Esophagus squamous epithelium (tissue), 5 donors: ENCODE results near the gene CHI3L2. TPM values are rescaled to one million over a fixed set of nuclear protein-coding genes. Genes with fewer than 3 reads are reported as not detected.

ENCODE experiments used
- DNase-seq: peaks from one replicate; lab custom pipeline; 2025; lab: John Stamatoyannopoulos, UW
- H3K27ac ChIP-seq, 4 donors: fragments of 200-600 bp; sonication (generic); one replicate each; pipeline ENCODE4 v1.5.1; 2016 to 2019; ENCODE audit warnings: mild to moderate bottlenecking in 1 of 4
- H3K27me3 ChIP-seq, 4 donors: fragments of 200-600 bp; sonication (generic); 1 replicate in 3 of 4; 2 replicates in 1 of 4; pipeline versions ENCODE4 v1.5.1 to v1.6.0; 2017 to 2021; ENCODE audit warnings: antibody characterized with exemption in 1 of 4
- H3K36me3 ChIP-seq, 3 donors: fragments of 200-600 bp; sonication (generic); one replicate each; pipeline ENCODE4 v1.5.1; 2016 to 2019
- H3K4me1 ChIP-seq, 3 donors: fragments of 200-600 bp; sonication (generic); one replicate each; pipeline ENCODE4 v1.5.1; 2017 to 2019
- H3K4me3 ChIP-seq, 4 donors: fragments of 200-600 bp; sonication (generic); 1 replicate in 3 of 4; 2 replicates in 1 of 4; pipeline ENCODE4 v1.5.1; 2016 to 2019; ENCODE audit warnings: mild to moderate bottlenecking in 2 of 4, moderate library complexity in 1 of 4
- H3K9me3 ChIP-seq, 3 donors: fragments of 200-600 bp; sonication (generic); one replicate each; pipeline ENCODE4 v1.5.1; 2016 to 2019
- POLR2A ChIP-seq, 4 donors: fragments of 450-650 bp; IDR thresholded peaks; one replicate each; pipeline ENCODE4 v1.6.1; 2017; ENCODE audit warnings: antibody characterized with exemption in 4 of 4, mild to moderate bottlenecking in 4 of 4, moderate library complexity in 3 of 4
- WGBS, 2 donors: methylation state at CpG; one replicate each; pipeline ENCODE4 v1.1.5; 2018; 5-methylcytosine and 5-hydroxymethylcytosine counted together
- intact Hi-C: fragments of 100-400 bp; cut with DNase I; formaldehyde crosslinking; loops from one replicate; pipeline ENCODE4 v1.15.0; 2022
- total RNA-seq, 4 donors: library from RNA; depleted of rRNA; stranded (reverse); fragments of >200 nt; gene quantifications; one replicate each; pipeline ENCODE4 v1.1.0, GENCODE V29; 2016
- TF ChIP-seq, protein P1 (sequence below), 6 experiments: fragments of 450-650 bp in 4 of 6; fragments of 200-600 bp in 2 of 6; sonication (generic) in 2 of 6; IDR thresholded peaks; one replicate each; pipeline ENCODE4 v1.5.1; 2016 to 2019; ENCODE audit warnings: antibody characterized with exemption in 6 of 6, mild to moderate bottlenecking in 4 of 6, moderate library complexity in 4 of 6
- donor health status: DM: yes; HTN: yes; CAD: no.

CHI3L2 gene
- total RNA-seq, 4 donors from 2014 or later, result 0.57 to 42.4 (median 1.8) TPM

DNA sequence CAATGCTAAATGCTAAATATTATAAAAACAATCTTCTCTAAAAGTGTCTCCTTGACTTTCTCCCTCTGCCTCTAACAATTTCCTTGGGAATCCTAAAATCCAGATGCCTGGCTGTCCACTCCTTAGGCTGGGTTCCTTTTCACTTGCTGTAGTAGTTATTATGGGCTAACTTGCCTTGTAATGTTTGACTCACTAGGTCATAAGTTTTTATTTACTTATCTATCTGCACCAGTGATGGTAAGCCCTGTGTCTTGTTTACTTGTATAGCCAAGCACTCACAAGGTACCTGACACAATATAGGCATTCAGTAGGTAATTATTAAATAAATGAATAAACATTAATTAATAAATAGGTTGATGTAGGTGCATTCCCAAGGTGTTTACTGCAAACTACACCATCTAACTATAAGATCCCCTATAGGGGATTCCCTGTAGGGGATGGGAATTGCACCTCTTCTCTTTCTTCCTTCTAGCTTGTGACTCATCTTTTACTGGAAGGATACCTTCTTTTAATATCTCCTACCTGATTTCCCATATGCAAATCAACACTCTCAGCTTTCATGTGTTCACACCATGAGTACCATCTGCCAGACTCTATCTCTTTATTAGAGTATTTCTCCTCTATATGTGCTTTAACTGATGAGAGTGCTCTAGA, 48.4 kb downstream of the CHI3L2 start:
- H3K27ac ChIP-seq, result no peak overlapping the region
- H3K9me3 ChIP-seq, result no peaks in the 10 kb centered on the region
- H3K36me3 ChIP-seq, result no peaks in the 10 kb centered on the region
- no peak for DNase-seq
- TF ChIP-seq POLR2A (IDR thresholded peaks at IDR 0.05), result no peak
- TF ChIP-seq, protein P1, sequence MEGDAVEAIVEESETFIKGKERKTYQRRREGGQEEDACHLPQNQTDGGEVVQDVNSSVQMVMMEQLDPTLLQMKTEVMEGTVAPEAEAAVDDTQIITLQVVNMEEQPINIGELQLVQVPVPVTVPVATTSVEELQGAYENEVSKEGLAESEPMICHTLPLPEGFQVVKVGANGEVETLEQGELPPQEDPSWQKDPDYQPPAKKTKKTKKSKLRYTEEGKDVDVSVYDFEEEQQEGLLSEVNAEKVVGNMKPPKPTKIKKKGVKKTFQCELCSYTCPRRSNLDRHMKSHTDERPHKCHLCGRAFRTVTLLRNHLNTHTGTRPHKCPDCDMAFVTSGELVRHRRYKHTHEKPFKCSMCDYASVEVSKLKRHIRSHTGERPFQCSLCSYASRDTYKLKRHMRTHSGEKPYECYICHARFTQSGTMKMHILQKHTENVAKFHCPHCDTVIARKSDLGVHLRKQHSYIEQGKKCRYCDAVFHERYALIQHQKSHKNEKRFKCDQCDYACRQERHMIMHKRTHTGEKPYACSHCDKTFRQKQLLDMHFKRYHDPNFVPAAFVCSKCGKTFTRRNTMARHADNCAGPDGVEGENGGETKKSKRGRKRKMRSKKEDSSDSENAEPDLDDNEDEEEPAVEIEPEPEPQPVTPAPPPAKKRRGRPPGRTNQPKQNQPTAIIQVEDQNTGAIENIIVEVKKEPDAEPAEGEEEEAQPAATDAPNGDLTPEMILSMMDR (IDR thresholded peaks at IDR 0.05), result no peak
- intact Hi-C loops, result no loop called here
- H3K4me1 ChIP-seq, result peaks cover 0 to 6% (median 4%) of the 10 kb centered on the region in 3 donors
- H3K4me3 ChIP-seq, result no peak overlapping the region
- H3K27me3 ChIP-seq, result peaks cover 2 to 23% (median 4%) of the 10 kb centered on the region in 4 donors

DNA sequence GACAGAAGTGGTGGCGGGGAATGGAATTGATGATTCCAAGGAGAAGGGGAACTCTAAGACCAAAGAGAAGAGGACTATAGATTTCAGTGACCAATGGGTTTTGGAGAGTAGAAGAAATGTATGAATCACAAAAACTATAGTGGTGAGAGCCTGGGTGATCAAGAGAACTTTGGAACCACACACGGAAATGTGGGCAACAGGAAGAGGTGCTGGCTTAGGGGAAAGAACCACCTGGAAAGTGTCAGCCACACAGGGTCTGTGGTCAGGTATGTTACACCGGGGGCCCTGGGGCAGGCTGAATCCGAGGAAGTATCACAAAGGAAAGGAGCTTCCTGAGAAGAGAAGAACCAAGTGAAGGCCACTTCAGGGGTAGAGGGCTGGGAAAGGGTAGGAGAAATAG, 51.6 kb downstream of the CHI3L2 start:
- no peak overlapping the region for H3K4me3 ChIP-seq
- no peaks in the 10 kb centered on the region for H3K36me3 ChIP-seq
- no peak for DNase-seq
- intact Hi-C loops, result no loop called here
- no peaks in the 10 kb centered on the region for H3K9me3 ChIP-seq
- no peak overlapping the region for H3K27ac ChIP-seq
- TF ChIP-seq, protein P1 (IDR thresholded peaks at IDR 0.05), result no peak
- no peak for TF ChIP-seq POLR2A (IDR thresholded peaks at IDR 0.05)
- H3K4me1 ChIP-seq, result no peaks in the 10 kb centered on the region
- 75 to 78% methylated on average over 4 of the region's 4 CpGs for WGBS, 2 donors
- H3K27me3 ChIP-seq, result no peaks in the 10 kb centered on the region

DNA sequence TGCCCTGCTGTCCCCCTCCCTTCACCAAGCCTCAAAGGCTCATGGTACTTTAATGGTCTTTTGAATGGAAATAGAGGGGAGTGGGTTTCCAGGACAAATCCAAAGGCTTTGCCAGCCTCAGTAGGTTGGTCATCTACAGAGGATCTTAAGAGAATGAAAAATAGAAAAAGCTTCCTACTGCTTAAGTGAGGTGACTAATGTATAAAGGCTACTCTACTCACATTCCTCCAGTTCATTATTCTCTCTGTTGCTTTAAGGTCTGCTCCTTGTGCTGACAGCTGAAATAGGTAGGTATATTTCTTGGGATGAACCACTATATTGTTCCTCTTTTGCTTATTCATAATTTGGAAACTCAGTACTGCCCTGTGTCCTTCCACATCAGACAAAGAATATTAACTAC, 52.8 kb downstream of the CHI3L2 start:
- no peak overlapping the region for H3K4me3 ChIP-seq
- intact Hi-C loops, result no loop called here
- DNase-seq, result no peak
- TF ChIP-seq, protein P1 (IDR thresholded peaks at IDR 0.05), result no peak
- TF ChIP-seq POLR2A (IDR thresholded peaks at IDR 0.05), result no peak
- H3K27me3 ChIP-seq, result no peaks in the 10 kb centered on the region
- no peak overlapping the region for H3K27ac ChIP-seq
- no peaks in the 10 kb centered on the region for H3K9me3 ChIP-seq
- H3K36me3 ChIP-seq, result no peaks in the 10 kb centered on the region
- H3K4me1 ChIP-seq, result no peaks in the 10 kb centered on the region

DNA sequence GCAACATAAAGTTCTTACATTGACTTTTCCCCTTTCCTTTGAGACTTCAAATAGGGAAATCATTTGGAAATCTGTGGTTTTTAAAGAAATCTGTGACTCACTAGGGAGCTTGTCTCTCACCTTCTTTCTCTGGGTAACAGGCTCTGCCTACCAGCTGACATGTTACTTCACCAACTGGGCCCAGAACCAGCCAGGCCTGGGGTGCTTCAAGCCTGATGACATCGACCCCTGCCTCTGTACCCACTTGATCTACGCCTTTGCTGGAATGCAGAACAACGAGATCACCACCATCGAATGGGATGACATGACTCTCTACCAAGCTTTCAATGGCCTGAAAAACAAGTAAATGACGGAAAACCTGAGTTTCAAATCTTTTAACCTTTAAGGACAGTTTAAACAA, 53.9 kb downstream of the CHI3L2 start:
- 78 to 86% methylated on average over 5 of the region's 5 CpGs for WGBS, 2 donors
- Histone ChIP-seq H3K27ac (no peak overlapping the region), H3K27me3 (peaks cover 0 to 2% (median 0%) of the 10 kb centered on the region in 4 donors), H3K9me3 (no peaks in the 10 kb centered on the region), H3K4me1 (no peaks in the 10 kb centered on the region), H3K36me3 (no peaks in the 10 kb centered on the region), H3K4me3 (no peak overlapping the region)
- TF ChIP-seq, protein P1 (IDR thresholded peaks at IDR 0.05), result no peak
- no peak for TF ChIP-seq POLR2A (IDR thresholded peaks at IDR 0.05)
- no peak for DNase-seq
- intact Hi-C loops, result no loop called here

DNA sequence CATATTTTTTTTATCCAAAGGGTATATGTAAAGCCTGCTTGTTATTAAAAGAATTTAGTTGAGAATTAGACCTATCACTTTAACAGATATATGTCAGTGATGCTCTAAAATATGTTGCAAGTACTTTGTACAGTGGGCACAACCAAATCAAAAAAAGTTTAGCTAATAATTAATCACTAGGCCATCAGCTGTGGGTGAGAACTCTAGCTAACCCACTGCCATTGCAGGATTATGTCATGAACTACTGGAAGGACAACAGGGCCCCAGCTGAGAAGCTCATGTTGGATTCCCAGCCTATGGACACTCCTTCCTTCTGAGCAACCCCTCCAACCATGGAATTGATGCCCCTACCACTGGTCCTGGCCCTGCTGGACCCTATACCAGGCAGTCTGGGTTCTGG, 56.3 kb downstream of the CHI3L2 start:
- no peak overlapping the region for H3K27ac ChIP-seq
- TF ChIP-seq, protein P1 (IDR thresholded peaks at IDR 0.05), result no peak
- TF ChIP-seq POLR2A (IDR thresholded peaks at IDR 0.05), result no peak
- H3K36me3 ChIP-seq, result no peaks in the 10 kb centered on the region
- peaks cover 0 to 5% (median 0%) of the 10 kb centered on the region in 4 donors for H3K27me3 ChIP-seq
- no peaks in the 10 kb centered on the region for H3K4me1 ChIP-seq
- no peaks in the 10 kb centered on the region for H3K9me3 ChIP-seq
- no peak overlapping the region for H3K4me3 ChIP-seq
- DNase-seq, result no peak
- intact Hi-C loops, result no loop called here
